NCI-H2107 treated with DMSO at 0.1 percent for 48 hours (cell line): ENCODE measurements around the gene SLX9.

Experiments used
- DNase-seq: peaks from one replicate; lab custom pipeline; 2025; ENCODE audit not compliant: unreplicated experiment; lab: John Stamatoyannopoulos, UW

The SLX9 gene

DNA sequence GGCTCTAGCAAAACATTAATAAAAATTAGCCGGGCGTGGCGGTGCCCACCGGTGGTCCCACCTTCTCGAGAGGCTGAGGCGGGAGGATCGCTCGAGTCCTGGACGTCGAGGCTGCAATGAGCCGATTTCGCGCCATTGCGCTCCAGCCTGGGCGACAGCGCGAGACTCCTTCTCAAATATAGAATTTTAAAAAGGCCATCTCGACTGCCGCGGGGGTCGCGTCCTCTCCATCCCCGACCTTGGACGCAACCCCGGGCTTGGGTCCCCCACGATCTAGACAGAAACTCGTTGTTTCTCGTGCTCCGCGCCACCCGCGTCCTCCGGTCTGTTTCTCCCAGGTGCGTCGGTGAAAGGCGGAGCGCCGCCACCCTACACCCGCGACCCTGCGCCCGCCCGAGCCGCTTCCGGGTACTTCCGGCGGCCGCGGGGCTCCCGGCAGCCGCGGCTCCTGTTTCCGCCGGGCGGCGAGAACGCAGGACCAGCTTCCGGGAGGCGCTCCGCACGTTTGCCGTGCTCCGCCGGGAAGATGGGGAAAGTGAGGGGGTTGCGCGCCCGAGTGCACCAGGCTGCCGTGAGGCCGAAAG lies at the start of gene SLX9:
SLX9 (plus strand) TSS at position 498 of the 584 bp plus-strand sequence; CDS start at position 527, 29 bp downstream.
- DNase-seq, result peak; percentile 56

DNA sequence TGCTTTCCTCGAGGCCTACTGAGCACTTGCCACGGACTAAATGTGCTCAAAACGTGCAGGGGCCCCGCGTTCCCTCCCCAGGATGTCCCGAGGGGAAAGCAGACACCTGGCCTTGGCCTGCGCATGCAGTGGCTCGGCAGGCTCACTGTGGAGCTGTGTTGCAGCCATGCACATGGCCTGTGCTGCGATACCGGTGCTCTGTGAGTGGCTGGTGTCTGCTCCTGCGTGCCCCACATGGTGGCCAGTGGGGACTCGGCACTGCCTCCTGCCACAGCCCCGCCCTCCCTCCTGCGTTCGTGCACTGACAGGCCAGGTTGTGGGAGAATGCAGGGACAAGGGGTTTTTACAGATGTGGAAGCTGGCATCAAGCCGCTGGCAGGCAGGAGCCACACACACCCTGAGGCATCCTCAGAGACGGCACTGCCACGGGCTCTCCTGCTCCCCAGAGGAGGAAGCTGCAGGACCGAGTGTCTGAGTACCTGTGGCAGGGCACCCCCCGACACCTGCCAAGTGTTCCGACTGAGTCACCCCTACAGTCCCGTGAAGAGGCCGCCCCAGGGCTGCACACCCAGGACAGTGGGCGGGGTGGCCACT lies 49.4 kb upstream of the SLX9 start:
- no peak for DNase-seq

- DNase-seq, result no peak
Measured at GRCh38 chr21:44890961-44891541, 48.8 kb upstream of the SLX9 start.

GRCh38 chr21:44891631-44892031 lies 48.2 kb upstream of the SLX9 start:
- no peak for DNase-seq

DNA sequence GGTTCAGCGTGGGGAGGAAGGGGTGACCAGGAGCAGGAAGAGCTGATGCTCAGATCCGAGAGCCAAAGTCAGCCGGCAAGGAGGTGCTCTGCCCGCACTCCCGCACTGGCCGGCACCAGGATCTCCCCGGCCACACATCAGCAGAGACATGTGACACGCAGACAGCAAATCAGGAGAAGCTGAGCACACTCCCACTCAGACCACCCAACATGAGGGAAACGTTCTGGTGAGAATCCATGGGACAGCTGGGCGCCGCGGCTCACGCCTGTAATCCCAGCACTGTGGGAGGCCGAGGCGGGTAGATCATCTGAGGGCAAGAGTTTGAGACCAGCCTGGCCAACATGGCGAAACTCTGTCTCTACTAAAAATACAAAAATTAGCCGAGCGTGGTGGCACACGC lies 47.7 kb upstream of the SLX9 start:
- DNase-seq, result no peak

DNA sequence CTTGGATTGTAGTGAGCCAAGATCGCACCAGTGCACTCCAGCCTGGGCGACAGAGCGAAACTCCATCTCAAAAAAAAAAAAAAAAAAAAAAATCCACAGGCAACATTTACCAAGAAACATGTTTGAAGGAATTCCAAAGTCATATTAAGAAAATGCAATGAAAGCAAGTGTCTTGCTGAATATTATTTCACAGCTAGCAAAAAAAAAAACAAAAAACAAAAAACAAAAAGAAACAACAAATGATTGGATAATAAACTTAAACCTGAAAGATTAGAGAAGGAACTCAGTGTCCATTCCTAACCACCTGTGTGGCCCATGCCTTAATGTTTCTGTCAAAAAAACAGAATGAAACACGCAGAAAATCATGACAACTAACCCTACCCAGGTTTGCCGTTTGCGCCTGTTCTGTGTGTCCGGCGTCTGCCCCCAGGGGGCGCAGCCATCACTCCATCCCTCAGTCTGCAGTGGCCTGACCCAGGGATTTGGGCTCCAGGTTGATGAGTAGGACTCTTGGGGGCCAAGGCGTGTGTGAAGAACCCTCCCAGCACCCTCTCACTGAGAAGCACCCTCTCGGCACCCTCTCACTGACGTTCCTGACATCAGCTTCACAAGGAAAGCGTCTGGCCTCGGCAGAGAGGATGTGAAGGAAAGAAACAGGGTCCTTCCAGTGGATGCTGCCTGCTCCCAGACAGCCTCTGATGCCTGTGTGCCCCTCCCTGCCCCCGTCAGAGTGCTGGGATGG lies 47.1 kb upstream of the SLX9 start:
- no peak for DNase-seq

- DNase-seq, result no peak
Measured at GRCh38 chr21:44893278-44893556, 46.6 kb upstream of the SLX9 start.

GRCh38 chr21:44893948-44894656 lies 45.7 kb upstream of the SLX9 start:
- no peak for DNase-seq

DNA sequence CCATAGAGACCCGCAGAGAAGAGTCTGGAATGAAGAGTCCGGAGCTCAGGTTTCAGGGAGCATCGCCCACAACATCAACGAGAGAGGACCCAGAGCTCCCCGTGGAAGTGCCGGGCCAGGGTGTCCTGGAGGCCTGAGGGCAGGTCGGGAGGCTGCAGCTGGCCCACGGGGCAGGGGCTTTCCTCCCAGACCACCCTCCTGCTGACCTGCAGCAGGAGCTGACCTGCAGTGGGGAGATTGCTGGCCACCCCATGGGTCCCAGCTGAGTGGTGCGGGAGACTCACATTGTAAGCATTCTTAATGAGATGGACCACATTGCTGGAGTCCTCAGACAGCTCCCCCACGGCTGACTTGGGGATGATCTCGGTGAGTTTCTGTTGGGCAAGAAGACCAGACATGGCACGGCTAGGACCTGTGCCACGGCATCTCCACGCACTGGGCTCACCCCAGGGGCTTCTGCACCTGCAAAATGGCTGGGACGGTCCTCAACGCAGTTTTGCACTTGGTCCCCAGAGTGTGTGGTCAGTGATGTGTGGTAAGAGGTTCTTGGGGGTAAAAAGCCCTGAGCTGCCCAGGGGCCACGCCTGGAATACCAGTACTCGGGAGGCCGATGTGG lies 45.0 kb upstream of the SLX9 start:
- DNase-seq, result no peak

DNA sequence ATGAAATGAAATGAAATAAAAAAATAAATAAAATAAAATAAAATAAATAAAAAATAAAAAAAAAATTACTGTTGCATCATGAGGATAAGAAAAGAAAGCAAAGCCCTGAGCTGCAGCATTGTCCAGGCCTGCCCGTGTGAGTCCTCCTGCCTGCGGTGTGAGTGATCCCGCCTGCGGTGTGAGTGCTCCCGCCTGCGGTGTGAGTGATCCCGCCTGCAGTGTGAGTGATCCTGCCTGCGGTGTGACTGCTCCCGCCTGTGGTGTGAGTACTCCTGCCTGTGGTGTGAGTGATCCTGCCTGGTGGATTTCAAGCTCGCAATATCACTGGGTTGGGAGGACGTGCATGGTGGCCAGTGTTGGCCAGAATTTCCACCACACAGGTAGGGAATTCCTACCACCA lies 44.0 kb upstream of the SLX9 start:
- DNase-seq, result no peak

GRCh38 chr21:44896561-44897286 lies 43.1 kb upstream of the SLX9 start:
- DNase-seq, result no peak

DNA sequence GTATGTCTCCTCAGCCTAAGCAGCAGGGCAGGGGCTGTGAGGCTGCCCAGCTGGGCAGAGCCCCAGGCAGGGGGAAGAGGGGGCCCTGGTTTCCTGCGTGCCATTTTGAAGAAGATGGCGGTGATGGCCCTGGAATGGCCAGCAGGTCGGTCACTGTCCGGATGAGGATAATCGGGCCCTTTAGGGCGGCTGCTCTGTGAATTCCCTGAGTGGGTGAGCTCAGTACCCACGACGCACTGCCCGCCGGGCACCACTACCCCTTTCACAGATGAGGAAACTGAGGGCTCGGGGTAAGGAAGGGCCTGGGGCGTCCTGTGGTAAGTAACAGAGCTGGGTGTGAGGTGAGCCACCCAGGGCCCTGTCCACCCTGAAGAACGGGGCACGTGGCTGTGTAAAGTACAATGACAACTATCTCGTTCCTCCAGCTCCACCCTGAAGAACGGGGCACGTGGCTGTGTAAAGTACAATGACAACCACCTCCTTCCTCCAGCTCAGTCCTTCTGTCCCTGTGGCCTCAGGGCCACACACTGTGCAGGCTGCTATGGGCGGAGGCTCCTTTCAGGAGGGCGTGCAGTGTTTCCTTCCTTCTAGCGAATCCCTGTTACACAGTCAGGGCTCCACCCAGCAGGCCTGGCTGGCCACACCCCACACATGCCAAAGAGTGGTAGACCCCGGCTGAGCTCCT lies 42.4 kb upstream of the SLX9 start:
- no peak for DNase-seq

- DNase-seq, result no peak
Measured at GRCh38 chr21:44898011-44898488, 41.8 kb upstream of the SLX9 start.

GRCh38 chr21:44898851-44899767 lies 40.7 kb upstream of the SLX9 start:
- no peak for DNase-seq

DNA sequence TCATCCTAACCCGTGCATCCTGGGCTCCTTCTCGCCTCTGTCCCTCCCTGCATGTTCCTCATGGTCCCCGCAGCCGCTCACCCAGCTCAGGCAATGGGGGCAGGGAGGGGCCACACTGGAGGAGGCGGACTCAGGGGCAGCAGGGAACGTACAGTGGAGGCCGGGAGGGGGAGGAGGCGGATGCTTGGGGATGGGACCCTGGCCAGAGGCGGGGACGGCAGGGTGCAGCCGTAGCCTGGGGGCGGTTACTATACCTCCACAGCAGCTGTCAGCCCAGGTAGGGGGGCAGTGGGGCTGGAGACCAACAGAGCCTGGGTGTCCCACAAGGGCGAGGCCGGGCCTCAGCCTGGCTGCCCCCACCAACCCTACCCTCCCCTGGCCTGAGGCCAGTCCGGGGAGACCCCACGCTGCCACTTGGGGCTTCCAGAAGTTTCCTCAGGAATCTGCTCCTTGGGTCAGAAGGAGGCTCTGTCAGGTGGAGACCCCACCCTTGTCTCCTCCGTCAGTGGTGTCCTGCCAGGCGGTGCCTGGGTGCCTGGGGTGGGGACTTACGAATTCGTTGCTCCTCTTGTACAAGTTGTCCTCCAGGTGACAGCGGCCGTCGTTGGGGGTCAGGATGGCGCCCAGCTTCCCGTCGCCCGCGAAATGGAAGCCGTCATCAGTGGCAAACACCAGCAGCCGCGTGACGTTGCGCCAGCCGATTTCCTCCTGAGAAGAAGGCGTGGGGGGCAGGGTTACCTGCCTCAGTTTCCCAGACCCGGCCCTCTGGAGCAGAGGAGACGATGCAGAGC lies 39.9 kb upstream of the SLX9 start:
- DNase-seq, result no peak

DNA sequence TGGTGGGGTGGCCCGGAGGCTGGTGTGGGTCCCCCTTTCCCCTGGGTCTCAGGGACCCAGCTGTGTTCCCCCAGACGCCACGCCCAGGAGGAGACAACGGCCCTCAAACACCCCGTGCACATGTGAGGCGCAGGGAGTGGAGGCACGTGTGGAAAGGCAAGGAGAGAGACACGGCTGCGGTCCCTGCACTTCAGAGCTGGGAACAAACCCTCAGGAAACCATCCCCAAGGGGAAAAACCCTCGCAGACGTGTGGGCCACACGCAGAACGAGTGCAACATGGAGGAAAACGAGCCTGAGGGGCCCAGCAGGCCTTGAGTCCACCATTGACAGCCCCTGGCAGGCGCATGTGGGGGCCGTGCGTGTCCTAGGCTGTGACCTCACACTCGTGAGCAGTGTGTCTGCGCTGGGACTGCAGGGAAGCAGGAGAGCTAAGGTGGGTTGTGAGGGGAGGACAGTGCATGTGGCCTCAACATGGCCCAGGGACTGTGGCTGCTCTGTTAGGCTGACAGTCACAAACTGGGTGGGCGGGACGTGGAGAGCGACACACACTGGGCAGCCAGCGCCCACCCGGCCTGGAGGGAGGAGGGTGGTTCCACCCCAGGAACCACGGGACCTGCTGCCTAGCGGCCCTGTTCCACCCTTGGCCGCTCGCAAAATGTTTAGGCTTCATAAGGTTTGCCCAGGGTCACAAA lies 39.1 kb upstream of the SLX9 start:
- DNase-seq, result no peak

- DNase-seq, result no peak
Measured at GRCh38 chr21:44901391-44902074, 38.3 kb upstream of the SLX9 start.
